GM18858 (cell line): ENCODE results near the gene SKI.

Experiments used
- ATAC-seq: cut with Tn5 transposase; IDR thresholded peaks from one replicate; pipeline ENCODE4 v1.9.1; 2021; ENCODE audit not compliant: unreplicated experiment

SKI gene

GRCh38 chr1:2304921-2305681, 77.0 kb downstream of the SKI start:
- ATAC-seq: no peak

DNA sequence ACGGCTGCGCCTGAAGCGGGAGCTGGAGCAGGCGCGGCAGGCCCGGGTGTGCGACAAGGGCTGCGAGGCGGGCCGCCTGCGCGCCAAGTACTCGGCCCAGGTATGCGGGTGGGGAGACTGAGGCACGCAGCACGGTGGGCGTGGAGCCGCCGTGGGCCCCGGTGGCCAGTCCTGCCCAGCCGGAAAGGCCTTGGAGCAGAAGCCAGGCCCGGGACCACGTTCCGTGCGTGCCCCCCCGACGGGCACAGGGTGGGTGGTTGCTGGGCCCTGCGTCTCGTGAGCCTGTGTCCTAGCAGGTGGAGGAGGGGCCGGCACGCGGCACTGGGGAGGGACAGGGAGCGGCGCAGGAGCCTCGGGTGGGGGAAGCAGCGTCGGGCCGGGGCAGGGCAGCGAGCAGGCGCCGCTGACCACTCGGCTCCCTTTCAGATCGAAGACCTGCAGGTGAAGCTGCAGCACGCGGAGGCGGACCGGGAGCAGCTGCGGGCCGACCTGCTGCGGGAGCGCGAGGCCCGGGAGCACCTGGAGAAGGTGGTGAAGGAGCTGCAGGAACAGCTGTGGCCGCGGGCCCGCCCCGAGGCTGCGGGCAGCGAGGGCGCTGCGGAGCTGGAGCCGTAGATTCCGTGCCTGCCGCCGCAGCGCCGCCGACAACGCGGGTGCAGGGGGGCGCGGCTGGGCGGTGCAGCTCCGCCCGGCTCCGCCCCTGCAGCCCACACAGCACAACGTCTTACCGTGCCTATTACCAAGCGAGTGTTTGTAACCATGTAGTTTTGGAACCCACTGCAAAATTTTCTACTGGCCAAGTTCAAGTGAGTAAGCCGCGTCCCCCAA, 78.2 kb downstream of the SKI start:
- no peak for ATAC-seq

DNA sequence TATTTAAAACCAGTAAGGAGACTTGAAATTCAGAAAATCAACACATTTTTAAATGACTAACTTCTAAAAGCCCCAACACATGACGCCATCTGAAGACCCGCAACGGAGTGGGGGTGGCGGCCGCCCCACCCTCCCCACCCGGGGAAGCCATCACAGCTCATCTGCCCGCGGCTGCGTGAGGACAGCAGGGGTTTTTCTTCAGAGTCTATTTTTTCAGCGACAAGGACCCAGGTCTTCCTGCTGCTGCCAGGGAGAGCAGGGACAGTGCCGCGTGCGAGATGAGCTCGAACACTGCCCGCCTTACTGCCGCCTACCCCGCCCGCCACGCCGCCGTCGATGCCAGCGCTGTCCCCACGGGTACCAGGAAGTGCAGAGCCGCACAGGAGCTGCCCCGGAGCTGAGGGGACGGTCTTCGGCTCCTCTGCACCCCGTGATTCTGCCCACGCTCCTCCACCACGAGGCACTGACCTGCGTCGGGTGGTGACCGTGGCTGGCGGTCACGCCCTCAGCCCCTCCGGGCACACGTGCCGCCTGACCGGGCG, 79.0 kb downstream of the SKI start:
- ATAC-seq: no peak

- ATAC-seq: no peak
These were observed 79.9 kb downstream of the SKI start for GRCh38 chr1:2307972-2308371.

- ATAC-seq: no peak
These were observed 80.7 kb downstream of the SKI start for GRCh38 chr1:2308844-2309243.

DNA sequence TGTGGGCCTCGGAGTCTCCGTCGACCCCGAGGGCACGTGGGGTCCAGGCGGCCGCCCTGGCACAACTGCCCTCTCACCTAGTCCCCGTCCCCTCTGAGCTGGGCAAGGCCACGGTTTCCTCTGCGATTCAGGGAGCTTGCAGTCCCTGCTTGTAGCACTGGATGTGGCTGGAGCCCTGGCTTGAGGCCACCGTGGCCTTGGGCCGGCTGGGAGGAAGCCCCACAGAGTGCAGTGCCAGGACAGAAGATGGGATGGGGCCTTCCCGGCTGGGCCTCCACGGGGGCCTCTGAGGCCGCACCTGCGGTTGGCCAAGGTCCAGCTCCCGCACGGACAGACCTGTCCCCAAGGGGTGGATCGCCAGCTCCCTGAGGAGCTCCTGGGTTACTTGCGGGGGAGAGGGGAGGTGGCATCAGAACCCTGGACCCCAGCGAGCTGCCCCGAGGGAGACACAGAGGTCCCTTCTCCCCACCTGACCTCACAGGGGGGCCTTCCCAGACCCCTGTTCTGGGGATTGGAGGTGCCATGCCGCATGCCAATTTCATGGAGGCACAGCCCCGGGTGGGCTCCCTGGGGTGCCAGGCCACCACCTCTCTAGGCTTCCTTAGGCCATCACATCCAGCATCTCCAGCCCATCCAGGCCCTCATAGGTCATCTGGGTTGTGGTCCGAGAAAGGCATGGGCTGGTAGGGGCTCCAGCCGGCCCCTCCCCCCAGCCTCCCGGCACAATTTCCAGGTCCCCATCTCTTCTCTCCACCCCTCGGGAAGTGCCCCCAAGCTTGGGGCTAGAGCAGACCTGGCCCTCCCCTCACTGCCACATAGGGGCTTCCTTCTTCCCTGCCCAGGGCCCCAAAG, 82.4 kb downstream of the SKI start:
- no peak for ATAC-seq

GRCh38 chr1:2311184-2312032, 83.3 kb downstream of the SKI start:
- ATAC-seq: no peak

- ATAC-seq: no peak
These were observed 84.0 kb downstream of the SKI start for GRCh38 chr1:2312160-2312514.

- ATAC-seq: no peak
These were observed 84.6 kb downstream of the SKI start for GRCh38 chr1:2312515-2313301.

GRCh38 chr1:2313651-2314261, 85.6 kb downstream of the SKI start:
- ATAC-seq: no peak

- no peak for ATAC-seq
These were observed 86.2 kb downstream of the SKI start for GRCh38 chr1:2314273-2314802.

DNA sequence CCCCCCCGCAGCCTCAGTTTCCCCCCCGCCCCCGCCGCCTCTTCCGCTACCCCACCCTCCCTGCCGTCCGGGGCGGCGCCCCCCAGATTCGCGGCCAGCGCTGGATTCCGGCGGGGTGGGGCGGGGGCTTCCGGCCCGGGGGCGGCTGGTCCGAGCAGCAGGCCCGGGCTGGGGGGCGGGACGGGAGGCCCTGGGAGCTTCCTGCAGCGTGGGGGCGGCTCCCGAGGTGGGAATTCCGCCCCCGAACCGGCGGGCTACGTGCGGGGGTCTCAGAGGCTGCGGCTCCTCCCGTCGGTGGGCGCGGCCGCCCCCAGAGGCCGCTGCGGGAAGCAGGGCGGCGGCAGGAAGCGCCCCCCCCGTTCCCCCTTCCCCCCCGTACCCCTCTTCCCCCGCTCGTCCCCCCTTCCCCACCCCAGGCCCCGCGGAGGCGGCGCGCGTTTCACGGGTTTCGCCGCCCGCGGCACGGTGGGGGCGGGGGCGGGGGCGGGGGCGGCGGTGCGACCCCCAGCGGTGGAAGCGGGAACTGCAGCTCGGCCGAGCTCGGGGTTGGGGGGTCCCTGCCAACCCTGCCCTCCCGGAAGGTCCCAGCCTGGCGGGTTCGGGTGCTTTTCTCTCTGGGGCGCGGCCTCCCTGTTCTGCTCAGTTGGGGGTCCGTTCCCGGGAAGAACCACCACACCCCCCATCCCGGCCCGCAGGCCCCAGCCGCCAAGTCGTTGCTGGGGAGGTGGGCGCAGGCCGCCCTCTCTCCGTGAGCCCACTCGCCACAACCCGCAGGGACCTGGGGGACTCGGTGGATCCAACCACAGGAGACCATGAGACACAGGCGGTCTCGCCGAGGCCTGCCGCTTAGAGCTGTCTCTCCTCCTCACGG, 86.9 kb downstream of the SKI start:
- ATAC-seq: no peak

DNA sequence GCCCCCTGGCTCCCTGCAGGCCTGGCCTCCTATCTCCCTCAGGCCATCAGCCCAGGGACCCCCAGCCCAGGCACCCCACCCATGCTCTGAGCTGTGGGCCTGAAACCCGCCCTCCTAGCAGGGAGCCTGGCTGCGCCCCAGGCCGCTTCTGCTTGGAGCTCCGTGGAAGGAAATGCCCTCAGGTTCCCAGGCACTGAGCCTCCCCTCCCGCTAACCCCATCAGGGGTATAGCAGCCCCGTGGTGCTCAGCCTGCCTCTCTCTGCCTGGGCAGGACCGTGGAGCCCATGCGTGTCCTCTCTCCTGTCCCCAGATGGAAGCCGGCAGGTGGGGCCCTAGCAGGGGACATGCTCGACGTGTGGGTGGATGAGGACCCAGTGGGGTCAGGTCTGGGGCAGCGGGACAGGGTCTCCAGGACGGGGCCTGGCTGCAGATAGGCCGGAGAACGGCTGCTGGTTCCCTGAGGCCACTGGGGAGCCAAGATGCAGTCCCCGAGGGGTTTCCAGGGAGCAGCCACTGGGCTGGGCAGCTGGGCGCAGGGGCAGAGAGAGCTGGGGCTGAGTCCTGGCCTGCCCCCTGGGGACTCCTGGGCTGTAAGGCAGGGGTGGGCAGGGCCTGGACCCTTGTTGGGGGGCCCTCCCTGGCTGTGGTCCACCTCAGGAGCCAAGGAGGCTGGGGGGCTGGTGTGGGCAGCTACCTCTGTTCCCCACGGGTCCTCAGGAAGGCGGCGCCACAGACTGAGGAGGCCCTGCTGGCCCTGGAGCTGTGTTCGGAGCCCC, 87.7 kb downstream of the SKI start:
- no peak for ATAC-seq

- ATAC-seq: no peak
These were observed 88.4 kb downstream of the SKI start for GRCh38 chr1:2316451-2316961.

DNA sequence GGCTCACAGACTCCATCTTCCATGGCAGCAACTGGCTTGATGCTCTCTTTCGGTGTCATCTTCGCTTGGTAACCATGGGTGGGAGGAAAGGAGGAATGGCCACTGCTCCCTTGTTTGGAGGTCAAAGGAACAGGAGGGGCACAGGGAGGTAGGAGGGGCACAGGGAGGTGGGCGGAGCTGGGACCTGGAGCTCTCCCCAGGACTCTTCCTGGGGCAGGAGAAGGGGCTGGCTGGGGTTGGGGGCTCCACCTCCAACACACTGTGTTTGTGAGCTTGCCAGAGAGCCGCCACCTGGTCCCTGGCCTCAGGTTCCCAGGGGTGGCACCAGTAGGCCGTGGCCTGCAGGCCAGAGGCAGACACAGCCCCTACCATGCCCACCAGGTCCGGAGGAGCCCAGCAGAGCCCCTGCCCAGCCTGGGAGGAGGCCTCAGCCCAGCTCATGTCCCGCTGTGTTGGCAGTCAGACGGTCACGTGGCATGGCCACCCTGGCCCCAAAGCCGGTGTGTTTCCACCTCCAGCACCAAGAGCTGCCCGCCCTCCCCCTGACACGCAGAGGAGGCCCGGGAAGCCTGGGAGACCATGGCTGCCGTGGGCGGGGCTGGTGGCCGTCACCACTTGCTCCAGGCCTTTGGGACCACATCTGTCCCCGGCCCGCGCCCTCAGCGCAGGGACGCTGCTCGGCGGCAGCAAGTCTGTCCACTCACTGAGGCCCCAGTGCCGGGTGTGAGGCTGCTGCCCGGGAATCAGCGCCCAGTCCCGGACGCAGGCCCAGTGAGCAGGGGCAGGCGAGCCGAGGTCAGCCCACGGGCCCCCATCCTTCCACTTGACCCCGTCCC, 89.3 kb downstream of the SKI start:
- no peak for ATAC-seq
